GM18519 (cell line): Measurements from ENCODE around the gene APBB3.
A peak's percentile ranks its signal among the peaks of the same experiment; 100 is the strongest.

ENCODE experiments used
- ATAC-seq: cut with Tn5 transposase; IDR thresholded peaks from one replicate; pipeline ENCODE4 v1.9.1; 2021; ENCODE audit warnings: mild to moderate bottlenecking, moderate library complexity; ENCODE audit not compliant: unreplicated experiment, low FRiP score

Gene APBB3

DNA sequence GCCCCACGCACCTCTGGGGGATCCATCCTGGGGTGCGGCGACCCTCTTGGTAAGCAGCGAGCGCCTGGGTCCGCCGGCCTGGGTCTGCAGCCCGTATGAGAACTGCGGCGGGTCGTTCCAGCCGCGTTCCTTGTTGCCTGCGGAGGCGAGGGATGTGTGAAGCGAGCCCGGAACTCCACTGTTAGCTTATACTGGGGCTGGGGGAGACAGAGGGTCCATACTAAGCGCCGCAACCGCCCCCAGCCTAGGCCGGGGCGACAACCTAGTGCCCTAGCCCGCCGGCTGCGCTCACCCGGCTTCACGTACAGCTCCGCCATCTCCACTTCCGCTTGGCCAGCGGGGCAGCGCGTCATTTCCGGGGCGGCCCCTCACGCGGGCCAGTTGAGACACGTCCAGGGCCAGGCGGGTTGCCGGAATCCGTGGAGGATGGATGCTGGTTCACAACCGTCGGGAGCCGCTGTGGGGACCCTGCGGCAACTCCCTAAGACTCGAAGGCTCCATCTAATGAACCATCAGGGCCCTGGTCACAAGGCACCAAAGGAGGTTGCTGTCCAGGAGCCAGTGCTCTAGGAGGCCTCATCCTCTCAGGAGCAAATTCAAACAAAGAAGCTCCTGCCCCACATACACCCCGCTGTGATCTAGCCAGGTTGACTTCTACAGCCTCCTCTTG is 7.1 kb downstream of the APBB3 start, which contains the start of gene SRA1:
SRA1 (minus strand) TSS at position 338 of the 670 bp plus-strand sequence; CDS start at position 317, 21 bp downstream.
- peak; percentile 93 for ATAC-seq

GRCh38 chr5:140556438-140556837 is 8.0 kb downstream of the APBB3 start:
- ATAC-seq, result no peak

- no peak for ATAC-seq
Measured at GRCh38 chr5:140555747-140556312, 8.6 kb downstream of the APBB3 start.

DNA sequence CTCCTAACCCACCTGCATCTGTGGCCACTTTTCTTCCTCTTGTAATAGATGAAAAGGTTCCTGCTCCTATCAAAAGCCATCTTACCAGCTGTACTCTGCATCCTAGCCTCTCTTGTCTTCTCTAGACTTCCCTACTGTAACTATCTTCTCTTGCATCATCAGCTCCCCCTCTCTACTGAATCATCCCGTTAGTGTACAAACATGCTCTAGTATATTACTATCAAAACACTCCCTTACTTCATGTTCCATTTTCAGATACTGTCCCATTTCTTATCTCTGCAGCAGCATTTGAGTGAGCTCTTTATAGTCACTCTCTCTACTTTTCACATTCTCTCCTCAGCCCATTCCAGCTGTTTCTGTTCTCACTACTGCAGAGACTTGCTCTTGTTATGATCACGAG is 9.9 kb downstream of the APBB3 start:
- no peak for ATAC-seq

DNA sequence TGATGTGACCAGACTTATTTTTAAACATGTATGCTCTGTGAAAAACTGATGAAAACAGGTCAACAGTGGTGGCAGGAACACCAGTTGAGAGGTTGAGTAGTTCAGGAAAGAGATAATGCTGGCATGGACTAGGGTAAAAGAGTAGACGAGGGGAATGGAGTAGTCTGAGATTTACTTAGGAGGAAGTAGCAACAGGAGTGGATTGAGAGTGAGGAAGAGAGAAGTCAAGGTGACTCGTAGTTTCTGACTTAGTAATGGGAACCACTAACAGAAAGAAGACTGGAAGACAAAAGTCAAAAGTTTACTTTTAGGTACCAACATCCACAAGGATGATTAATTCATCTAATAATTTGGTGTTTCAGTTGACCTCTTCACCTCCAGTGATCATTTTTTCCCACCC is 10.7 kb downstream of the APBB3 start:
- no peak for ATAC-seq

DNA sequence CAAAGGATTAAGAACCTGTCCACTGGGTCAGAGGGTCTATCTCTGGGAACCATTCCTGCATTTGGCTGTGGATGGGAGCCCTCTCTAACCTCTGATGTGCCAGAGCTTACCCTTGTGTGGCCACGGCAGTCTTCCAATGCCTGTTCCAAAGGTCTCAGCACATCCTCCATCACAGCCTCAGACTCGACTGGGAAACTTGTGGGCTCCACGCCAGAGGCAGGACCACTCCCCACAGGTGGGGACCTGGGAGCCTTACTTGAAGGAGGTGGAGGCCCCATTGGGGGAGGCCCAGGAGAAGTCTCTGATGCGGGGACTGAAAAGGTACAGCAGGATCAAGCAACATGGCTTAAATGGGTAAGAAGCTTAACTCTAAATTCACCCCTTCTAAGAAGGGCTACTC is 12.5 kb downstream of the APBB3 start:
- no peak for ATAC-seq

DNA sequence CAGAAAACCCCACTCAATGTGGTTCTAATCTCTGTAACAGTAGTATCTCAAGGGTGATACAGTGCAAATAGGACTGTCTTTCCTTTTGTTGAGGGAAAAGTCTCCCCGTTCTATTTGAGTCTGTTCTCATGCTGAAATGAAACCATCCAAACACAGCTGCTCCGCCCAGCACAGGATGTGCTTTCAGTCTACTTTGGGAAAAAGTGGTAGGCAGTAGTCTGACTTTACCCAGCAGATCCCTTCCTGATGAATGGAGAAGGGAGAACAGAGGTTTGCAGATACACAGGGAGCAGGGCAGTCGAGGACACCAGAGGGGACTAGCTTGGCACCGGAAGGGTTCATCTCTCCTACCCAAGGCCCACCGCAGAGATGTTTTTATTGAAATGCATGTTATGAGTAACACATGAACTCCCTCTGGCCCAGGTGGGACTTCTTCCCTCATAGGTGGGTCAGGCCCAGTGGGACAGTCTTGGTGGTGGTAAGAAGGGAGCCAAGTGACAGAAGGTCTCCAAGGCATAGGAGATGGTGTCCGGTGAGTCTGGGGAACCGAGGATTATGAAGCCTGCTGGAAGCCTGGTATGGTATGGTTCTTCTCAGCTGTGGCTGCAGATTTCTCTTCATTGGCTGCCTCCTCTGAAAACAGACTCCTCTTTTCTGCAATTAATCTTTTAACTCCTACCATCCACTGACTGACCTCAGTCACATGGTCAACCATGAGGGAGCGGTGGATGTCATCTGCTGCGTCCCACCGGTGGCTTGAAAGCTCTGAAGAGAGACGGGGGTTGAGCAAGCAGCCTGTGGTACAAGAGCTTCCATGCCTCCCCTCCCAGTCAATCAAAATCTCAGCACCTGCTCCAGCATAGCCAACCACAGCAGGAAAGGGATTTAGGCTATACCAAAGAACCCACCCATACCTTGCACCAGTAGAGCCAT is 14.0 kb downstream of the APBB3 start:
- no peak for ATAC-seq

- ATAC-seq, result no peak
Measured at GRCh38 chr5:140549237-140550144, 14.9 kb downstream of the APBB3 start.

GRCh38 chr5:140548791-140549190 is 15.6 kb downstream of the APBB3 start:
- ATAC-seq, result no peak

- ATAC-seq, result no peak
Measured at GRCh38 chr5:140548300-140548688, 16.1 kb downstream of the APBB3 start.

DNA sequence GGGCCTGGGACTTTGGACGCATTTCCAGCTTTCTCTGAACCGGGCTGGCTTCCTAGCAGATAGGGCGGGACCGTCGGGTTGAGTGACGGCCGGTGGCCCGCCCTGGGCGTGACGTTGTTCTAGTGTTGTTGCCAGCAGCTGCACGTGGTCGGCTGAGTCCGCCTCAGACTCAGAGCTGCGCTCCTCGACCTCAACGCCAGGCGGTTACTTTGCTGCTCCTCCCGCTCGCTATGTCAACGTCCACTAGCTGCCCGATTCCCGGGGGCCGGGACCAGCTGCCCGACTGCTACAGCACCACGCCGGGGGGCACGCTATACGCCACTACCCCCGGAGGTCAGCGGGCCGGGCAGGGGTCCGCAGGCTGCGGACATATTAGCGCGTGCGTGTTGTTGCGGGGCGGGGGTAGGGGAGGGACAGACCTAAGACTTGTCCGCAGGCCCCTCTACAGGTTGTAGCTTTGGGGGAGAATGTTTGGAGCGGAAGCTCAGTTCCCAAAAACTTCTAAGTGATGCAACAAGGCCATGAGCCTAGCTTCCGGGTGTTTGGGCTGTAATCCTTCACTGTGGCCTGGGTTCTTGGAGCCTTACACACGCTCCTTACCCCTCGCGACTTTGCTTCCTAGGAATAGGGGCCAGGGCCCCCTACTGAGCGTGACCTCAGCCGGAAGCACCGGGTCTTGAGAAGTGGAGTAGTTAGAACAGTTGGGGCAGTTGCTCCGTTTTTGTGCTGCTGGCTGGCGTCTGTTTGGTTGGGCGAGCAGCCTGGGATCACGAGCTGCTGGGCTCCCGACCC is 16.7 kb downstream of the APBB3 start, which contains the start of gene EIF4EBP3:
EIF4EBP3 (plus strand) TSS at position 155 of the 792 bp plus-strand sequence; CDS start at position 231, 76 bp downstream.
- peak; percentile 97 for ATAC-seq

DNA sequence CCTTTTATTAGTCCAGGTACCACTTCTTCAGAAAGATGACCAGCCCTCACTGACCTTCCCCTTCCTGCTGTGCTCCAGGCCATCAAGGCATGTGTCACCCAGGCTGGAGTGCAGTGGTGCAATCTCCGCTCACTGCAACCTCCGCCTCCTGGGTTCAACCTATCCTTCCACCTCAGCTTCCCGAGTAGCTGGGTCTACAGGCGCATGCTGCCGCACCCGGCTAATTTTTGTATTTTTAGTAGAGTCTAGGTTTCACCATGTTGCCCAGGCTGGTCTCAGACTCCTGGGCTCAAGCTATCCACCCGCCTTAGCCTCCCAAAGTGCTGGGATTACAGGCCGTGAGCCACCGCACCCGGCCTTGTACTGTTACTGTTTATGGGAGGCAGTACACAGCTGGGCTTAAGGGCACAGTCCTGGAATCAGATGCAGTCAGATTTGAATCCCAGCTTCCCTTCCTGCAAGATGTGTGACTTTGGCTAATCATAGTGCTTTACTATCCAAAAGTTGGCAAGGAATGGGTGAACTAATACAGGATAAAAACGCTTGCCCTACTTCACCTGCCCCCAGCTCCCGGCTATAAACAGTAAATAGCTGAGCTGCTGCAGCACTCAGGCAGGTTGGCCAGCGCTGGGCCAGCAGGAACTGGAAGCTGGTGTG is 17.4 kb downstream of the APBB3 start:
- no peak for ATAC-seq

GRCh38 chr5:140545606-140546005 is 18.8 kb downstream of the APBB3 start:
- no peak for ATAC-seq

DNA sequence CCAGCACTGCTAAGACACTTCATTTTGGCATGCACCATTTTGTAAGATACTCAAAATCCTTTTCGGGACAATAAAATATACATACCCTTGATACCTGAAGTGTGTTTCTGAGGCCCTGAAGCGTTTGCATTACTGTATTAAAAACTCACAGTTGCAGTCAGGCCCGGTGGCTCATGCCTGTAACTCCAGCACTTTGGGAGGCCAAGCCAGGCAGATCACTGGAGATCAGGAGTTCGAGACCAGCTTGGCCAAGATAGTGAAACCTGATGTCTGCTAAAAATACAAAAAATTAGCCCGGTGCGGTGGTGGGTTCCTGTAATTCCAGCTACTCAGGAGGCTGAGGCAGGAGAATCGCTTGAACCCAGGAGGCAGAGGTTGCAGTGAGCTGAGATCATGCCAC is 19.4 kb downstream of the APBB3 start:
- no peak for ATAC-seq

- no peak for ATAC-seq
Measured at GRCh38 chr5:140542972-140543371, 21.4 kb downstream of the APBB3 start.

GRCh38 chr5:140540227-140540626 is 24.2 kb downstream of the APBB3 start:
- no peak for ATAC-seq

- ATAC-seq, result no peak
Measured at GRCh38 chr5:140524003-140524402, 40.4 kb downstream of the APBB3 start.

DNA sequence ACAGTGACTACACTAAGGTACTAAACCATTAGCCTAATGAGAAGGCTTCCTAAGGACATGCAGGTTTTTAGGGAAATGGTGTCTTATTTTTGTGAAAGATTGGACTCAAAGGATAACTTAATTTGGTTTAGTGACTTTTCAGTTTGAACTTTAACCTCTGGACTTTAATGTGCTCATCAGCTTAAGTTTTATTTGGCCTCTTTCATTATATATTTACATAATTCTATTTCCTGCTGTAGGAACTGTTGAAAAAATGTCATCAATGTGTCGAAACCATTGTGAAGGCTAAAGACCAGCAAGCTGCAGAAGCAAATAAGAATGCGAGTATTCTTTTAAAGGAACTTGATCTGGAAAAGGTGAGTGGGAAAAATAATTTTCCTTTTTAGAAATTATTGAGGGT is 51.3 kb downstream of the APBB3 start:
- no peak for ATAC-seq

GRCh38 chr5:140509898-140510297 is 54.5 kb downstream of the APBB3 start:
- no peak for ATAC-seq
